Urothelium cell line (cell line): Measurements from ENCODE around the gene SLC7A10.
"Not testable (repeated sequence)": the region's sequence is repeated elsewhere in the genome, so short reads cannot be mapped to it uniquely, and the experiment has no call there.

ENCODE experiments used
- DNase-seq: peaks from one replicate; pipeline ENCODE4 v3.0.0; 2011; ENCODE audit warnings: low spot score, mixed read lengths
- FAIRE-seq: peaks from 2 replicates; lab custom pipeline; 2011; peaks lifted over from hg19 to GRCh38; lab: Jason Lieb, UNC

Gene SLC7A10

GRCh38 chr19:33220115-33220514 lies 5.5 kb downstream of the SLC7A10 start:
- FAIRE-seq (no peak), DNase-seq (no peak)

DNA sequence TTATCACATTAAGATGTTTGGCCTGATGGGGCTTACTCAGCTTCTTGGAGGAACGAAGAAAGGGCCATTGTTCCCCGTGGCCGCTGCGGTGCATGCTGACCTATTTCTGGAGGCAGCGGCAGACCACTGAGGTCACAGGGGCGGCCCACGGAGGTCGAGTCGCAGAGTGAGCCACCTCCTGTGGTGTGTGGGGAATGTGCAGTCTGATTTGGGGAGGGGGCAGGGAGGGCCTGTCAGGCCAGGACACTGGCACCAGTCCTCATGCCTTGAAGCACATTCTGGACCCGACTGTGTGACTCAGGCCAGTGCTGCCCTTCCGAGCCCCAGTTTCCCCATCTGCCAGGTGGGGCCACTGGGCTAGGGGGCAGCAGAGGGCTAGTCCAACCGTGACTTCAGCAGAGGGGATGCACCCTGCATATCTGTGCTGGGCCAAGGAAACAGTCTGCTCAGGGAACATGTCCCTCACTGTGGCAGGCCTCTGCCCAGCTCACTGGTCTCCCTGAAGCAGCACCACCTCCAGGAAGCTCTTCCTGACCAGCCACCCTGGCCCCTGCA lies 6.3 kb downstream of the SLC7A10 start:
- FAIRE-seq: peak; percentile 83
- DNase-seq: peak; percentile 88

- FAIRE-seq (no peak), DNase-seq (no peak)
Observed at GRCh38 chr19:33217881-33218280, 7.8 kb downstream of the SLC7A10 start.

DNA sequence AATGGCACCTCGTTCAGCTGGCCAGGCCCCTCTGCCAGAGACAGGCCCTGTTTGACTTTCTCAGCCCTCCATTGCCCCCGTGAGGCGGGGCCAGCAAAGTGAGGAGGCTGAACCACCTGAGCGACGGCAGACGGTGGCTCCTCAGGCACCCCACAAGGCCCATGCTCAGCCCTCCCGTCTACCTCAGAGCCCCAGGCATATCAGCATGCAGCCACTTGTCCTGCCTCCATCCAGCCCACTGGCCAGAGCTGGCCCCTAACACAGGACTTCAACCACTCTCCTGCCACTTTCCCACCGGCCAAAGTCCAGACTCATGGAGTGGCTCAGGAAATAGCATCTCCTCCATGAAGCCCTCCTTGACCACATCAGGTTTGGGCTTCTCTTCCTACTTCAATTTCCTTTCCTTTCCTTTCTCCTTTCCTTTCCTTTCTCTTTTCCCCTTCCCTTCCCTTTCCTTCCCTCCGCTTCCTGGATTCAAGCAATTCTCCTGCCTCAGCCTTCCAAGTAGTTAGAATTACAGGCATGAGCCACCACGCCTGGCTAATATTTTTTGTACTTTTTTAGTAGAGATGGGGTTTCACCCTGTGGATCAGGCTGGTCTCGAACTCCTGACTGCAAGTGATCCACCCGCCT lies 9.3 kb downstream of the SLC7A10 start:
- DNase-seq (no peak), FAIRE-seq (no peak)

- FAIRE-seq (no peak), DNase-seq (no peak)
Observed at GRCh38 chr19:33215438-33216197, 10.0 kb downstream of the SLC7A10 start.

GRCh38 chr19:33214596-33214995 lies 11.1 kb downstream of the SLC7A10 start:
- FAIRE-seq: no peak
- peak; percentile 35 for DNase-seq

DNA sequence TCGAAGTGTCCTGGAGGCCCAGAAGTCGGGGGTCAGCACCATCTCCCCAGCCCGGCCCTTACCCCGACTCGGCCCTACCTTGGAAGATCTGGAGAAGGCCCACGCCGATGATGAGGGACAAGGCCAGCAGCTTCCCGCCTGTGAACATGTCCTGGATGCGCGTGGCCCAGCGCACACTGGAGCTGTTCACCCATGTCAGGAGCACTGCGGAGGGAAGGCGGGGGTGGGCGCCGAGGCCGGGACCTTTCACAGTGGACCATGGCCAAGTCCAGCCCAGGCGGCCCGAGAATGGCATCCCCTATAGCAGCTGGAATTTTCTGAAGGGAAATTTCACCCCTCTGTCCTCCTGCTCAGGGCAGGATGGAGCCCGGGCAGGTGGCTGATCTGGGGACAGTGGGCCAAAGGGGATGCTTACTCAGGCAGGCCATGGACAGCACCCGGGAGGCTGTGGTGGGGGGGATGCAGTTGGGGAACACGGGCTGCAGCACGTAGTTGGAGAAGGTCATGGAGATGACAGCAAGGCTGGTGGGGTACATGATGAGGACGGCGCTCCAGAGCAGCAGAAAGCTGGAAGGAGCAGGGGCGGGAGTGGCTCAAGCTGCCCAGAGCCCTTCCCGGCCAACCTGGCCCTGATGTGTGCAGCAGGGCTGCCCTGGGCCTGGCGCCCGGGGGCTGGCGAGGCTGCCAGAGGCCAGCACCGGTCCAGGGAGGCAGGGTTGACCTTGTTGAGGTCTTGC lies 13.0 kb downstream of the SLC7A10 start:
- no peak for FAIRE-seq
- DNase-seq: no peak

GRCh38 chr19:33211794-33212435 lies 13.7 kb downstream of the SLC7A10 start:
- FAIRE-seq (no peak), DNase-seq (no peak)

GRCh38 chr19:33210266-33210940 lies 15.2 kb downstream of the SLC7A10 start:
- FAIRE-seq: no peak
- DNase-seq: no peak

DNA sequence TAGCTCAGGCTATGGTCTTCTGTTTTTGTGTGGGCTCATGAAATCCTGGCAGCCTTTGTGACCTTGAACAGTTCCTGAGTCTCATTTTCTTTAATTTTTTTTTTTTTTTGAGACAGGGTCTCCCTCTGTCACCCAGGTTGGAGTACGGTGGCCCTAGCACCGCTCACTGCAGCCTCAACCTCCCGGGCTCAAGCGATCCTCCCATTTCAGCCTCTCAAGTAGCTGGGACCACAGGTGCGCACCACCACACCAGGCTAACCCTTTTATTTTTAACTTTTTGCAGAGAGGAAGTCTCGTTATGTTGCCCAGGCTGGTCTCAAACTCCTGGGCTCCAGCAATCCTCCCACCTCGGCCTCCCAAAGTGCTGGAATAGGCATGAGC lies 15.8 kb downstream of the SLC7A10 start:
- not testable (repeated sequence) for FAIRE-seq, DNase-seq

- DNase-seq (no peak), FAIRE-seq (no peak)
Observed at GRCh38 chr19:33208904-33209849, 16.5 kb downstream of the SLC7A10 start.

- FAIRE-seq (no peak), DNase-seq (no peak)
Observed at GRCh38 chr19:33208371-33208895, 17.2 kb downstream of the SLC7A10 start.

DNA sequence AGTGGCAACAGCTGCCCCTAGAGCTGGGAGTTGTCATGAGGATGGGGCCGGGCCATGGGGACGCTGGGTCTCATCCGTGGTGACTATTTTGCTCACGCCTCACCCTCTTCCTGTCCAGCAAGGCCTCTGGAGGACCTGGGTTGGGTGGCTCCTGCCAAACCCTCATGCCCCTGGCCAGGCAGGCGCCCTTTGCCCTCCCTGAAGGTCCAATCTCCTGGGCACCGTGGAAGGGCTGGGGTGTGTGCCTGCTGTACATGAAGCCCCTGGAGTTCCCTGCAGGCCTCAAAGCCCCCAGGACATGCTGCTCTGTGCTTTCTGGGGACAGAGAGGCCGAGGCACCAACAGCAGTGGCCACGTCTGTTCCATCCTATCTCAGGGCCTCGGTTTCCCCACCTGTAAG lies 17.7 kb downstream of the SLC7A10 start:
- FAIRE-seq (no peak), DNase-seq (no peak)

DNA sequence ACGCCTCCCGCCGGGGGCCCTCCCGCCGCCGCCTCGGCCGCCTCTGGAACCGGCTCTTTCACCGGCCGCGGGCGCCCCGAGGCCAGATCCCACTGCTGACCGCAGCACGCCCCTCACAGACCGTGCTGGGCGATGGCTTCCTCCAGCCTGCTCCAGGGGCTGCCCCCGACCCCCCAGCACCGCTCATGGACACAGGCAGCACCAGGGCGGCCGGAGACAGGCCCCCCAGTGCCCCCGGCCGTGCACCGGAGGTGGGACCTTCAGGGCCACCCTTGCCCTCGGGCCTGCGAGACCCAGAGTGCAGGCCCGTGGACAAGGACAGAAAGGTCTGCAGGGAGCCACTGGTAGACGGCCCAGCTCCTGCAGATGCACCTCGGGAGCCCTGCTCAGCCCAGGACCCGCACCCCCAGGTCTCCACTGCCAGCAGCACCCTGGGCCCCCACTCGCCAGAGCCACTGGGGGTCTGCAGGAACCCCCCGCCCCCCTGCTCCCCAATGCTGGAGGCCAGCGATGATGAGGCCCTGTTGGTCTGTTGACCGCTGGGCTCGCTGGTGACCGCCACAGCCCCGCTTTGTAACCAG lies 18.5 kb downstream of the SLC7A10 start:
- no peak for FAIRE-seq
- no peak for DNase-seq

- DNase-seq: no peak
- no peak for FAIRE-seq
Observed at GRCh38 chr19:33206261-33207039, 19.2 kb downstream of the SLC7A10 start.

DNA sequence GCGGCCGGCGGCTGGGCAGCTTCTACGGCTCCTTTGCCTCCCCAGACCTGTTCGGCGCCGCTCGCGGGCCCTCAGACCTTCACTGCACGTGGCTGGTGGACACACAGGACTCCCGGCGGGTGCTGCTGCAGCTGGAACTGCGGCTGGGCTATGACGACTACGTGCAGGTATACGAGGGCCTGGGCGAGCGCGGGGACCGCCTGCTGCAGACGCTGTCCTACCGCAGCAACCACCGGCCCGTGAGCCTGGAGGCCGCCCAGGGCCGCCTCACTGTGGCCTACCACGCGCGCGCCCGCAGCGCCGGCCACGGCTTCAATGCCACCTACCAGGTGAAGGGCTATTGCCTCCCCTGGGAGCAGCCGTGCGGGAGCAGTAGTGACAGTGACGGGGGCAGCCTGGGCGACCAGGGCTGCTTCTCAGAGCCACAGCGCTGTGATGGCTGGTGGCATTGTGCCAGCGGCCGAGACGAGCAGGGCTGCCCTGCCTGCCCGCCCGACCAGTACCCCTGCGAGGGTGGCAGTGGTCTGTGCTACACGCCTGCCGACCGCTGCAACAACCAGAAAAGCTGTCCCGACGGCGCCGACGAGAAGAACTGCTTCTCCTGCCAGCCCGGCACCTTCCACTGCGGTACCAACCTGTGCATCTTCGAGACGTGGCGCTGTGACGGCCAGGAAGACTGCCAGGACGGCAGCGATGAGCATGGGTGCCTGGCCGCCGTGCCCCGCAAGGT lies 20.0 kb downstream of the SLC7A10 start:
- DNase-seq (no peak), FAIRE-seq (no peak)

- no peak for FAIRE-seq
- DNase-seq: no peak
Observed at GRCh38 chr19:33205110-33205509, 20.5 kb downstream of the SLC7A10 start.
